OCI-LY7 (cell line): ENCODE measurements around the gene ITGB6. TPM values are rescaled to one million over a fixed set of nuclear protein-coding genes. Genes with fewer than 3 reads are reported as not detected.

Experiments
- BruUV-seq: library from RNA; stranded (reverse); fragments of 400-500 nt; replicated peaks from 2 replicates; lab custom pipeline; 2021; lab: Mats Ljungman, UMichigan
- CTCF ChIA-PET: fragments of 300-600 bp; sonication (Branson Sonifier 250); formaldehyde crosslinking; loops from one replicate; lab custom pipeline; 2022; ENCODE audit warnings: antibody characterized with exemption; ENCODE audit not compliant: unreplicated experiment; lab: Charles Lee
- POLR2A ChIA-PET: fragments of 300-600 bp; sonication (Branson Sonifier 250); formaldehyde crosslinking; loops from one replicate; lab custom pipeline; 2022; ENCODE audit warnings: antibody characterized with exemption; lab: Charles Lee
- DNase-seq: peaks from one replicate; pipeline ENCODE4 v3.0.0-alpha.2; 2015; ENCODE audit warnings: low spot score
- H2AFZ ChIP-seq: fragments of 200-600 bp; sonication (generic), shearing (Covaris generic); 2 replicates; pipeline ENCODE4 v1.6.1; 2014; ENCODE audit warnings: mild to moderate bottlenecking, antibody characterized with exemption, low read length, moderate library complexity
- H3K27ac ChIP-seq: fragments of 200-600 bp; sonication (generic); 2 replicates; pipeline ENCODE4 v1.5.1; 2014; ENCODE audit warnings: mixed run types, low read depth, mild to moderate bottlenecking, moderate library complexity, low read length, inconsistent platforms; ENCODE audit not compliant: poor library complexity, severe bottlenecking
- H3K36me3 ChIP-seq: fragments of 200-600 bp; sonication (generic); 2 replicates; pipeline ENCODE4 v1.6.1; 2014; ENCODE audit warnings: mild to moderate bottlenecking, antibody characterized with exemption, low read length, moderate library complexity, mixed read lengths; ENCODE audit not compliant: insufficient read depth
- H3K4me1 ChIP-seq: fragments of 200-600 bp; sonication (generic); 2 replicates; pipeline ENCODE4 v1.5.1; 2014; ENCODE audit warnings: mild to moderate bottlenecking, low read length; ENCODE audit not compliant: insufficient read depth, poor library complexity, severe bottlenecking
- H3K4me2 ChIP-seq: fragments of 200-600 bp; sonication (generic); 2 replicates; pipeline ENCODE4 v1.6.1; 2014; ENCODE audit warnings: mild to moderate bottlenecking, low read length
- H3K4me3 ChIP-seq: fragments of 200-600 bp; sonication (generic); 2 replicates; pipeline ENCODE4 v1.5.1; 2014; ENCODE audit warnings: mild to moderate bottlenecking, low read depth, low read length; ENCODE audit not compliant: poor library complexity, severe bottlenecking
- H3K79me2 ChIP-seq: fragments of 200-600 bp; sonication (generic); 2 replicates; pipeline ENCODE4 v1.6.1; 2016; ENCODE audit warnings: low read depth, mild to moderate bottlenecking, low read length, moderate library complexity, mixed read lengths; ENCODE audit not compliant: insufficient read depth
- H3K9me2 ChIP-seq: fragments of 200-600 bp; sonication (generic); 2 replicates; pipeline ENCODE4 v1.6.1; 2016; ENCODE audit warnings: mild to moderate bottlenecking, low read length, mixed read lengths; ENCODE audit not compliant: insufficient read depth
- H3K9me3 ChIP-seq: fragments of 200-600 bp; sonication (generic); 2 replicates; pipeline ENCODE4 v1.6.1; 2014; ENCODE audit warnings: mild to moderate bottlenecking, mixed run types, low read length, mixed read lengths
- H4K20me1 ChIP-seq: fragments of 200-600 bp; sonication (generic); 2 replicates; pipeline ENCODE4 v1.6.1; 2014; ENCODE audit warnings: mild to moderate bottlenecking, antibody characterized with exemption, low read length, moderate library complexity, mixed read lengths; ENCODE audit not compliant: insufficient read depth
- CTCF ChIP-seq: fragments of 200-600 bp; sonication (generic); conservative IDR thresholded peaks from 2 replicates; pipeline ENCODE4 v1.5.1; 2014; ENCODE audit warnings: mild to moderate bottlenecking, antibody characterized with exemption, low read length, moderate library complexity, mixed read lengths
- EZH2phosphoT487 ChIP-seq: fragments of 200-600 bp; sonication (generic); IDR thresholded peaks from 2 replicates; pipeline ENCODE4 v1.6.1; 2018; ENCODE audit warnings: low read depth, borderline replicate concordance, mild to moderate bottlenecking, mixed run types, antibody characterized with exemption, low read length, moderate library complexity, mixed read lengths
- intact Hi-C: fragments of 100-400 bp; cut with micrococcal nuclease; formaldehyde crosslinking; loops from one replicate; pipeline ENCODE4 v1.10.0; 2022; ENCODE audit not compliant: unreplicated experiment
- total RNA-seq, 2 experiments: library from RNA; depleted of rRNA in 1 of 2; stranded (reverse); fragments of >200 nt in 1 of 2; shearing (Covaris generic) in 1 of 2; gene quantifications; 2 replicates each; pipeline ENCODE4 v1.2.3, GENCODE V29; 2014 to 2022

Gene ITGB6
- total RNA-seq, 2 experiments from 2014 or later = not detected

GRCh38 chr2:160208655-160209515, 8.8 kb upstream of the ITGB6 start:
- no peaks in the 10 kb centered on the region for H3K9me2 ChIP-seq
- ChIA-PET CTCF (interaction anchor here (0.5 to 1.4 kb wide), 3 partner anchors 11 to 1746 kb away, joined by 3 to 11 read pairs (median 3); no protein-coding TSS in a partner anchor), POLR2A (interaction anchor here (0.7 to 1.6 kb wide), 4 partner anchors 16 to 85 kb away, joined by 3 to 4 read pairs (median 4); no protein-coding TSS in a partner anchor)
- H2AFZ ChIP-seq = no peak overlapping the region
- H3K27ac ChIP-seq = no peak overlapping the region
- DNase-seq = no peak
- H3K4me1 ChIP-seq = no peaks in the 10 kb centered on the region
- no TSS peak for BruUV-seq
- H3K36me3 ChIP-seq = no peaks in the 10 kb centered on the region
- H3K4me3 ChIP-seq = no peak overlapping the region
- TF ChIP-seq EZH2phosphoT487 (no peak), CTCF (no peak)
- H3K79me2 ChIP-seq = no peaks in the 10 kb centered on the region
- intact Hi-C loops = no loop called here
- H4K20me1 ChIP-seq = no peaks in the 10 kb centered on the region
- H3K4me2 ChIP-seq = no peak overlapping the region
- H3K9me3 ChIP-seq = no peaks in the 10 kb centered on the region

- TF ChIP-seq CTCF (no peak), EZH2phosphoT487 (no peak)
- no peaks in the 10 kb centered on the region for H3K9me3 ChIP-seq
- no TSS peak for BruUV-seq
- H4K20me1 ChIP-seq = no peaks in the 10 kb centered on the region
- H3K27ac ChIP-seq = no peak overlapping the region
- no peak overlapping the region for H2AFZ ChIP-seq
- no peak for DNase-seq
- no peaks in the 10 kb centered on the region for H3K9me2 ChIP-seq
- H3K36me3 ChIP-seq = no peaks in the 10 kb centered on the region
- H3K4me3 ChIP-seq = no peak overlapping the region
- ChIA-PET POLR2A (interaction anchor here (0.6 kb wide), 1 partner anchor 130 kb away, joined by 3 read pairs; no protein-coding TSS in a partner anchor), CTCF (no interaction called here)
- no peaks in the 10 kb centered on the region for H3K79me2 ChIP-seq
- H3K4me2 ChIP-seq = no peak overlapping the region
- intact Hi-C loops = no loop called here
- H3K4me1 ChIP-seq = no peaks in the 10 kb centered on the region
Observed at GRCh38 chr2:160207804-160208654, 8.0 kb upstream of the ITGB6 start.
